Stomach (tissue), 4 donors: ENCODE data around the gene WIPI1.

ENCODE experiments used
- POLR2AphosphoS5 ChIP-seq, 3 donors: sonication (generic); formaldehyde crosslinking; IDR thresholded peaks; one replicate each; pipeline ENCODE4 v1.6.1; 2016; ENCODE audit warnings: antibody characterized with exemption in 3 of 3
- TF ChIP-seq, protein P1 (sequence below), 7 experiments: fragments of 450-650 bp in 4 of 7; fragments of 200-600 bp in 3 of 7; sonication (generic) in 3 of 7; IDR thresholded peaks; one replicate each; pipeline ENCODE4 v1.5.1; 2016 to 2019; ENCODE audit warnings: antibody characterized with exemption in 7 of 7, control low read depth in 2 of 7, mild to moderate bottlenecking in 1 of 7

DNA sequence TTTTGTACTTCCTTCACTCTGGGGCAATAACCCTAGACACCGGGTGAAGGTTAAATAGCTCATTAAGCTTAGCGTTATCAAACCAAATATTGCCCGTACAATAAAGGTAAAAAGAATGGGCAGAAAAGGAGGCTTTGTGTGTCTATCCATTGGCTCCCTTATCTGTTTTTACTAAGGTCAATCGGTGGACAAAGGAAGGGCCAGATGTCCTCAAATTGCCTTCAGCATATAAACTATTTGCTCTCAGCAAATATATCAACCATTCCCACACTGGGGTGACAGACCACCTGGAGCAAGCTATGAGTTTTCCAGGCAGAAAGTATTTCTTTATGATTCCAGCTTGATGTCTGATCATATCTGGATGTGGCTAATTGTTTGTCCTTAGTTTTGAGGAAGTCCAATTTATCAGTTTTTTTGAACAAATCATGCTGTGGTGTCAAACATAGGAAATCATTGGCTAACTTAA, 25.3 kb upstream of the WIPI1 start:
- TF ChIP-seq, protein P1, sequence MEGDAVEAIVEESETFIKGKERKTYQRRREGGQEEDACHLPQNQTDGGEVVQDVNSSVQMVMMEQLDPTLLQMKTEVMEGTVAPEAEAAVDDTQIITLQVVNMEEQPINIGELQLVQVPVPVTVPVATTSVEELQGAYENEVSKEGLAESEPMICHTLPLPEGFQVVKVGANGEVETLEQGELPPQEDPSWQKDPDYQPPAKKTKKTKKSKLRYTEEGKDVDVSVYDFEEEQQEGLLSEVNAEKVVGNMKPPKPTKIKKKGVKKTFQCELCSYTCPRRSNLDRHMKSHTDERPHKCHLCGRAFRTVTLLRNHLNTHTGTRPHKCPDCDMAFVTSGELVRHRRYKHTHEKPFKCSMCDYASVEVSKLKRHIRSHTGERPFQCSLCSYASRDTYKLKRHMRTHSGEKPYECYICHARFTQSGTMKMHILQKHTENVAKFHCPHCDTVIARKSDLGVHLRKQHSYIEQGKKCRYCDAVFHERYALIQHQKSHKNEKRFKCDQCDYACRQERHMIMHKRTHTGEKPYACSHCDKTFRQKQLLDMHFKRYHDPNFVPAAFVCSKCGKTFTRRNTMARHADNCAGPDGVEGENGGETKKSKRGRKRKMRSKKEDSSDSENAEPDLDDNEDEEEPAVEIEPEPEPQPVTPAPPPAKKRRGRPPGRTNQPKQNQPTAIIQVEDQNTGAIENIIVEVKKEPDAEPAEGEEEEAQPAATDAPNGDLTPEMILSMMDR (IDR thresholded peaks at IDR 0.05) = no peak
- TF ChIP-seq POLR2AphosphoS5 (IDR thresholded peaks at IDR 0.05) = no peak
